HEK293 (cell line): ENCODE data around the gene EVA1B.

Experiments
- CTCF ChIA-PET: fragments of 350-600 bp; formaldehyde crosslinking; extraction: SDS; loops from one replicate; lab custom pipeline; 2021; ENCODE audit warnings: antibody characterized with exemption; lab: Yijun Ruan, JAX
- POLR2A ChIA-PET: fragments of 300-600 bp; formaldehyde crosslinking; extraction: SDS; loops from one replicate; lab custom pipeline; 2020; ENCODE audit warnings: antibody characterized with exemption, inconsistent platforms; lab: Yijun Ruan, JAX
- H3K27ac ChIP-seq: fragments of 200-500 bp; sonication (Bioruptor generic); 2 replicates; pipeline ENCODE4 v1.5.1; 2014; ENCODE audit warnings: low read depth, low read length, control low read depth, inconsistent platforms; ENCODE audit errors: extremely low read depth
- H3K36me3 ChIP-seq, 2 experiments: fragments of 200-500 bp in 1 of 2; sonication (Bioruptor generic) in 1 of 2; 1 replicate in 1 of 2; 2 replicates in 1 of 2; pipeline ENCODE4 v1.5.1; 2014 to 2017; ENCODE audit warnings: inconsistent platforms in 2 of 2, low read length in 2 of 2; ENCODE audit not compliant: control insufficient read depth in 2 of 2, insufficient read depth in 1 of 2
- H3K4me1 ChIP-seq: fragments of 200-500 bp; sonication (Bioruptor generic); 2 replicates; pipeline ENCODE4 v1.5.1; 2014; ENCODE audit warnings: mild to moderate bottlenecking, low read length, inconsistent platforms; ENCODE audit not compliant: control insufficient read depth, insufficient read depth
- H3K4me3 ChIP-seq: 2 replicates; pipeline ENCODE4 v1.5.1; 2011; ENCODE audit warnings: low read depth, mild to moderate bottlenecking, control low read depth, low read length, moderate library complexity
- H3K9me3 ChIP-seq: fragments of 200-500 bp; sonication (Bioruptor generic); 2 replicates; pipeline ENCODE4 v1.5.1; 2014; ENCODE audit warnings: low read depth, low read length, inconsistent platforms; ENCODE audit not compliant: control insufficient read depth, insufficient read depth
- BCL11B ChIP-seq: fragments of 450-650 bp; formaldehyde crosslinking; IDR thresholded peaks from 2 replicates; pipeline ENCODE4 v1.5.1; 2016; ENCODE audit warnings: low read depth, missing biosample characterization, missing genetic modification characterization
- EGR2 ChIP-seq: fragments of 450-650 bp; formaldehyde crosslinking; IDR thresholded peaks from 2 replicates; pipeline ENCODE4 v1.5.1; 2016; ENCODE audit warnings: low read depth, missing biosample characterization, missing genetic modification characterization
- HOXA7 ChIP-seq: sonication (generic); formaldehyde crosslinking; IDR thresholded peaks from 2 replicates; pipeline ENCODE4 v1.8.1; 2022; ENCODE audit warnings: missing genetic modification reagents, borderline replicate concordance
- HOXC10 ChIP-seq: sonication (generic); formaldehyde crosslinking; IDR thresholded peaks from 2 replicates; pipeline ENCODE4 v1.8.1; 2023; ENCODE audit warnings: mild to moderate bottlenecking, missing genetic modification reagents
- SP2 ChIP-seq: fragments of 450-650 bp; formaldehyde crosslinking; IDR thresholded peaks from 2 replicates; pipeline ENCODE4 v1.5.1; 2016; ENCODE audit warnings: missing biosample characterization, missing genetic modification characterization
- SP7 ChIP-seq: fragments of 450-650 bp; formaldehyde crosslinking; IDR thresholded peaks from 2 replicates; pipeline ENCODE4 v1.5.1; 2016; ENCODE audit warnings: missing biosample characterization, missing genetic modification characterization
- ZBTB17 ChIP-seq: fragments of 450-650 bp; formaldehyde crosslinking; IDR thresholded peaks from 2 replicates; pipeline ENCODE4 v1.5.1; 2016; ENCODE audit warnings: missing biosample characterization, missing genetic modification characterization
- ZEB2 ChIP-seq: fragments of 450-650 bp; formaldehyde crosslinking; IDR thresholded peaks from 2 replicates; pipeline ENCODE4 v1.5.1; 2016; ENCODE audit warnings: missing biosample characterization, missing genetic modification characterization
- ZNF132 ChIP-seq: fragments of 450-650 bp; formaldehyde crosslinking; IDR thresholded peaks from 2 replicates; pipeline ENCODE4 v1.5.1; 2017; ENCODE audit warnings: missing biosample characterization, missing genetic modification characterization, borderline replicate concordance
- ZNF140 ChIP-seq: fragments of 450-650 bp; formaldehyde crosslinking; IDR thresholded peaks from 2 replicates; pipeline ENCODE4 v1.5.1; 2016; ENCODE audit warnings: missing biosample characterization, missing genetic modification characterization
- ZNF211 ChIP-seq: fragments of 450-650 bp; formaldehyde crosslinking; IDR thresholded peaks from 2 replicates; pipeline ENCODE4 v1.5.1; 2016; ENCODE audit warnings: low read depth, missing biosample characterization, missing genetic modification characterization
- ZNF24 ChIP-seq: fragments of 450-650 bp; formaldehyde crosslinking; IDR thresholded peaks from 2 replicates; pipeline ENCODE4 v1.5.1; 2016; ENCODE audit warnings: missing biosample characterization, missing genetic modification characterization
- ZNF391 ChIP-seq: fragments of 450-650 bp; formaldehyde crosslinking; IDR thresholded peaks from 2 replicates; pipeline ENCODE4 v1.5.1; 2016; ENCODE audit warnings: low read depth, missing biosample characterization, missing genetic modification characterization, borderline replicate concordance
- ZNF544 ChIP-seq: fragments of 450-650 bp; formaldehyde crosslinking; IDR thresholded peaks from 2 replicates; pipeline ENCODE4 v1.5.0; 2017; ENCODE audit warnings: missing biosample characterization, missing genetic modification characterization
- ZNF548 ChIP-seq: fragments of 450-650 bp; formaldehyde crosslinking; IDR thresholded peaks from 2 replicates; pipeline ENCODE4 v1.5.1; 2016; ENCODE audit warnings: missing biosample characterization, missing genetic modification characterization
- ZNF558 ChIP-seq: fragments of 450-650 bp; formaldehyde crosslinking; IDR thresholded peaks from 2 replicates; pipeline ENCODE4 v1.5.1; 2016; ENCODE audit warnings: missing biosample characterization, missing genetic modification characterization
- ZNF580 ChIP-seq: fragments of 450-650 bp; formaldehyde crosslinking; IDR thresholded peaks from 2 replicates; pipeline ENCODE4 v1.5.1; 2016; ENCODE audit warnings: missing biosample characterization, missing genetic modification characterization
- ZNF621 ChIP-seq: fragments of 450-650 bp; formaldehyde crosslinking; IDR thresholded peaks from 2 replicates; pipeline ENCODE4 v1.5.1; 2017; ENCODE audit warnings: missing biosample characterization, missing genetic modification characterization
- ZNF623 ChIP-seq: fragments of 450-650 bp; formaldehyde crosslinking; IDR thresholded peaks from 2 replicates; pipeline ENCODE4 v1.5.1; 2016; ENCODE audit warnings: missing biosample characterization, missing genetic modification characterization
- ZNF624 ChIP-seq: fragments of 450-650 bp; formaldehyde crosslinking; IDR thresholded peaks from 2 replicates; pipeline ENCODE4 v1.5.1; 2017; ENCODE audit warnings: missing biosample characterization, missing genetic modification characterization
- ZNF654 ChIP-seq: fragments of 450-650 bp; formaldehyde crosslinking; IDR thresholded peaks from 2 replicates; pipeline ENCODE4 v1.5.1; 2016; ENCODE audit warnings: low read depth, missing biosample characterization, missing genetic modification characterization
- ZNF664 ChIP-seq: fragments of 450-650 bp; formaldehyde crosslinking; IDR thresholded peaks from 2 replicates; pipeline ENCODE4 v1.5.1; 2016; ENCODE audit warnings: missing biosample characterization, missing genetic modification characterization
- ZNF768 ChIP-seq: fragments of 450-650 bp; formaldehyde crosslinking; IDR thresholded peaks from 2 replicates; pipeline ENCODE4 v1.5.1; 2018; ENCODE audit warnings: missing biosample characterization, mild to moderate bottlenecking, missing genetic modification characterization
- ZSCAN16 ChIP-seq: fragments of 450-650 bp; formaldehyde crosslinking; IDR thresholded peaks from 2 replicates; pipeline ENCODE4 v1.5.1; 2016; ENCODE audit warnings: missing biosample characterization, missing genetic modification characterization
- TF ChIP-seq, protein P1 (sequence below): fragments of 450-650 bp; formaldehyde crosslinking; IDR thresholded peaks from 2 replicates; pipeline ENCODE4 v1.5.1; 2016; ENCODE audit warnings: missing biosample characterization, missing genetic modification characterization, borderline replicate concordance

The EVA1B gene

GRCh38 chr1:36304521-36304920, 18.9 kb downstream of the EVA1B start:
- CTCF ChIA-PET = interaction anchor here (1.1 kb wide), 1 partner anchor 205 kb away, joined by 4 read pairs; no protein-coding TSS in a partner anchor

DNA sequence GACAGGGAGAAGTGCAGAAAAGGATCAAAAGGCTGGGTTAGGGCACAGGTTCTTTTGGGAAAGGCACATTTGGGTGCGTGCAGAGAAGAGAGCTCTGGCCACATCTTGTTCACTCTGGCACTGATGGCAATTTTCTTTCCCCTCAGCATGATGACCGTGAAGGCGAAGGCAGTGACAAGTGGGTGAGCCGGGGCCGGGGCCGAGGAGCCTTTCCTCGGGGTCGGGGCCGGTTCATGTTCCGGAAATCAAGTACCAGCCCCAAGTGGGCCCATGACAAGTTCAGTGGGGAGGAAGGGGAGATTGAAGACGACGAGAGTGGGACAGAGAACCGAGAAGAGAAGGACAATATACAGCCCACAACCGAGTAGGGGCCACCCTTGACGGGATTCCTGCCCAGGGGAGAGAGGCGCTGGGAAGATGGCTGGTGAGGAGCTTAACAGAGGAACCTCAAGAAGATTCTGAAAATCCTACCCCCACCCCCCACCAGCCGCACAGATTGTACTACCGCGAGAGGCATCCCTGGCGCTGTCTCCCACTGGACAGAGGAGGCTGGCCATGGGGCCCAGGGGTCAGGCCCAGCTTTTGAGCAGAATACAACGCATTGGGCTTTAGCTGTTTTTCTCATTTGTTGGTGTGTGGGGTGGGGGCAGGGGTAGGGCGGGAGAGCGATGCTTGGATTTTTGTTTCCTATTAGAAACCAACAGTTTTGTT, 19.6 kb downstream of the EVA1B start:
- Histone ChIP-seq H3K36me3 (peaks cover 10 to 78% of the 10 kb centered on the region in 2 experiments; a peak in 2 of 3 replicates), H3K4me3 (no peak overlapping the region), H3K27ac (no peak overlapping the region; the same call in 1 of the 2 replicates), H3K4me1 (no peaks in the 10 kb centered on the region), H3K9me3 (no peaks in the 10 kb centered on the region)
- POLR2A ChIA-PET = interaction anchor here (0.7 kb wide), 1 partner anchor 18 kb away, joined by 4 read pairs; no protein-coding TSS in a partner anchor
- CTCF ChIA-PET = interaction anchor here (1.1 to 2.4 kb wide), 3 partner anchors 18 to 204 kb away, joined by 4 to 7 read pairs (median 7); no protein-coding TSS in a partner anchor
- TF ChIP-seq ZNF24 (tag by site-specific recombination) = no peak
- TF ChIP-seq ZSCAN16 = no peak
- TF ChIP-seq SP2 (tag by site-specific recombination) = no peak
- no peak for TF ChIP-seq ZNF624 (tag by site-specific recombination)
- TF ChIP-seq EGR2 = no peak
- no peak for TF ChIP-seq ZNF768 (tag by site-specific recombination)

More at GRCh38 chr1:36304521-36304920, 18.9 kb downstream of the EVA1B start:
- H3K4me3 ChIP-seq = no peak overlapping the region
- H3K9me3 ChIP-seq = no peaks in the 10 kb centered on the region
- no peaks in the 10 kb centered on the region for H3K4me1 ChIP-seq
- POLR2A ChIA-PET = no interaction called here
- no peak overlapping the region for H3K27ac ChIP-seq
- TF ChIP-seq ZNF654 (tag by site-specific recombination) (no peak), HOXA7 (CRISPR knock-in tag) (no peak), ZNF580 (tag by site-specific recombination) (no peak)
- H3K36me3 ChIP-seq = peaks cover 9 to 82% of the 10 kb centered on the region in 2 experiments; a peak in 2 of 3 replicates

DNA sequence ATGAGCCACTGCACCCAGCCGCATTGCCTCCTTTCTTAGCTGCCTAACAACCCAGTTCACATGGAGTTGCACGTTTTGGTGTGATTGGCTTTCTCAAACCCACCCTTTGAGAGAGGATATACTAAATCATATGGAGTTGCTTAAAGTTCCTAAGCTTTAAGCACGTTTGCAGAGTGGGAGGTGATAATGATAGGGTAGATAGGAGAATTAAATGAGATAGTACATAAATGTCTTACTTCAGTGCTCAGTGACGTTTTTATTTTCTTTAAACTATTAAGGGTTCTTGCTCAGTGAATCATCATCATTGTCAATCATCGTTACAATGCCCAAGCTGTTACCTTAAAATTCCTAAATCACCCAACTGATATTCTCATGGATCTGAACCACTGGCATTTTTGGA, 20.2 kb downstream of the EVA1B start:
- Histone ChIP-seq H3K36me3 (peaks cover 16 to 78% of the 10 kb centered on the region in 2 experiments; a peak in 2 of 3 replicates), H3K4me1 (no peaks in the 10 kb centered on the region), H3K27ac (no peak overlapping the region), H3K4me3 (no peak overlapping the region)
- CTCF ChIA-PET = interaction anchor here (0.9 to 2.4 kb wide), 4 partner anchors 17 to 168 kb away, joined by 3 to 7 read pairs (median 6); no protein-coding TSS in a partner anchor
- POLR2A ChIA-PET = interaction anchor here (0.7 kb wide), 1 partner anchor 18 kb away, joined by 4 read pairs; no protein-coding TSS in a partner anchor
- TF ChIP-seq ZNF544 (no peak), HOXC10 (no peak), ZNF621 (no peak), ZNF664 (tag by site-specific recombination) (peak; percentile 98), ZNF558 (tag by site-specific recombination) (no peak), ZBTB17 (tag by site-specific recombination) (no peak), BCL11B (tag by site-specific recombination) (no peak), SP2 (tag by site-specific recombination) (no peak), ZNF211 (tag by site-specific recombination) (no peak), SP7 (peak; percentile 94), ZNF623 (tag by site-specific recombination) (no peak), ZNF548 (tag by site-specific recombination) (no peak), ZNF140 (tag by site-specific recombination) (no peak), ZNF132 (tag by site-specific recombination) (no peak), ZNF391 (no peak), ZEB2 (no peak)
- TF ChIP-seq, protein P1, sequence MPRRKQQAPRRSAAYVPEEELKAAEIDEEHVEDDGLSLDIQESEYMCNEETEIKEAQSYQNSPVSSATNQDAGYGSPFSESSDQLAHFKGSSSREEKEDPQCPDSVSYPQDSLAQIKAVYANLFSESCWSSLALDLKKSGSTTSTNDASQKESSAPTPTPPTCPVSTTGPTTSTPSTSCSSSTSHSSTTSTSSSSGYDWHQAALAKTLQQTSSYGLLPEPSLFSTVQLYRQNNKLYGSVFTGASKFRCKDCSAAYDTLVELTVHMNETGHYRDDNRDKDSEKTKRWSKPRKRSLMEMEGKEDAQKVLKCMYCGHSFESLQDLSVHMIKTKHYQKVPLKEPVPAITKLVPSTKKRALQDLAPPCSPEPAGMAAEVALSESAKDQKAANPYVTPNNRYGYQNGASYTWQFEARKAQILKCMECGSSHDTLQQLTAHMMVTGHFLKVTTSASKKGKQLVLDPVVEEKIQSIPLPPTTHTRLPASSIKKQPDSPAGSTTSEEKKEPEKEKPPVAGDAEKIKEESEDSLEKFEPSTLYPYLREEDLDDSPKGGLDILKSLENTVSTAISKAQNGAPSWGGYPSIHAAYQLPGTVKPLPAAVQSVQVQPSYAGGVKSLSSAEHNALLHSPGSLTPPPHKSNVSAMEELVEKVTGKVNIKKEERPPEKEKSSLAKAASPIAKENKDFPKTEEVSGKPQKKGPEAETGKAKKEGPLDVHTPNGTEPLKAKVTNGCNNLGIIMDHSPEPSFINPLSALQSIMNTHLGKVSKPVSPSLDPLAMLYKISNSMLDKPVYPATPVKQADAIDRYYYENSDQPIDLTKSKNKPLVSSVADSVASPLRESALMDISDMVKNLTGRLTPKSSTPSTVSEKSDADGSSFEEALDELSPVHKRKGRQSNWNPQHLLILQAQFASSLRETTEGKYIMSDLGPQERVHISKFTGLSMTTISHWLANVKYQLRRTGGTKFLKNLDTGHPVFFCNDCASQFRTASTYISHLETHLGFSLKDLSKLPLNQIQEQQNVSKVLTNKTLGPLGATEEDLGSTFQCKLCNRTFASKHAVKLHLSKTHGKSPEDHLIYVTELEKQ (tag by site-specific recombination) = no peak
- TF ChIP-seq, all 188 proteins: peak for 2
- no peaks in the 10 kb centered on the region for H3K9me3 ChIP-seq
